Body of pancreas (tissue), 4 donors: ENCODE results near the gene PMPCA.

Experiments used
- POLR2A ChIP-seq, 3 donors: fragments of 450-650 bp; IDR thresholded peaks; one replicate each; pipeline ENCODE4 v1.6.1; 2016; ENCODE audit warnings: antibody characterized with exemption in 3 of 3, mild to moderate bottlenecking in 2 of 3
- TF ChIP-seq, protein P1 (sequence below), 7 experiments: fragments of 450-650 bp in 4 of 7; fragments of 200-600 bp in 3 of 7; sonication (generic) in 3 of 7; IDR thresholded peaks; one replicate each; pipeline ENCODE4 v1.5.1; 2016 to 2019; ENCODE audit warnings: antibody characterized with exemption in 7 of 7

DNA sequence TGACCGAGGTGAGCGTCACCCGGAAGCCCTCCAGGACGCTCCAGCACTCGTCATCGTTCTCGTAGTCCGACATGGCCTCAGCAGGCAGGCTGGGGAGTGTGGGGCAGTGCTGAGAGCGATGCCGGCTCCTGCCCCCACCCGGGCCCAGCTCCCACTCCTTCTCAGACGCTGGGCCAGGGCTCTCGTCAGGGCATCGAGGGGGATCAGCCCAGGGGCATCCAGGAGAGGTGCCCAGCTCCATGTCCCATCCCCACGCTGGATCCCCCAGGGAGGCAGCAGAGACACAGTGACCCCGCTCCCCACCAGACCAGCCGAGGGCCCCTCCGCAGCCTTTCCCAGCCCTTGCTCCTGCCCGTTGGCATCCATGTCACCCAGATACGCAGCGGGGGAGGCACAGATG, 38.5 kb upstream of the PMPCA start:
- TF ChIP-seq, protein P1, sequence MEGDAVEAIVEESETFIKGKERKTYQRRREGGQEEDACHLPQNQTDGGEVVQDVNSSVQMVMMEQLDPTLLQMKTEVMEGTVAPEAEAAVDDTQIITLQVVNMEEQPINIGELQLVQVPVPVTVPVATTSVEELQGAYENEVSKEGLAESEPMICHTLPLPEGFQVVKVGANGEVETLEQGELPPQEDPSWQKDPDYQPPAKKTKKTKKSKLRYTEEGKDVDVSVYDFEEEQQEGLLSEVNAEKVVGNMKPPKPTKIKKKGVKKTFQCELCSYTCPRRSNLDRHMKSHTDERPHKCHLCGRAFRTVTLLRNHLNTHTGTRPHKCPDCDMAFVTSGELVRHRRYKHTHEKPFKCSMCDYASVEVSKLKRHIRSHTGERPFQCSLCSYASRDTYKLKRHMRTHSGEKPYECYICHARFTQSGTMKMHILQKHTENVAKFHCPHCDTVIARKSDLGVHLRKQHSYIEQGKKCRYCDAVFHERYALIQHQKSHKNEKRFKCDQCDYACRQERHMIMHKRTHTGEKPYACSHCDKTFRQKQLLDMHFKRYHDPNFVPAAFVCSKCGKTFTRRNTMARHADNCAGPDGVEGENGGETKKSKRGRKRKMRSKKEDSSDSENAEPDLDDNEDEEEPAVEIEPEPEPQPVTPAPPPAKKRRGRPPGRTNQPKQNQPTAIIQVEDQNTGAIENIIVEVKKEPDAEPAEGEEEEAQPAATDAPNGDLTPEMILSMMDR (IDR thresholded peaks at IDR 0.05): no peak
- TF ChIP-seq POLR2A (IDR thresholded peaks at IDR 0.05): no peak
